ENCODE data around the gene SULT4A1. TPM values are rescaled to one million over a fixed set of nuclear protein-coding genes. Genes with fewer than 3 reads are reported as not detected.

SULT4A1 gene
- polyA plus RNA-seq, 3 donors = not detected

GRCh38 chr22:43844560-43845545 is 17.5 kb downstream of the SULT4A1 start:
- no peak overlapping the region for H3K27ac Mint-ChIP-seq
- H3K36me3 Mint-ChIP-seq = no peaks in the 10 kb centered on the region
- no peaks in the 10 kb centered on the region for H3K4me1 Mint-ChIP-seq
- no peak overlapping the region for H3K4me3 Mint-ChIP-seq
- no peak overlapping the region for H2AFZ ChIP-seq (ENCODE audit: insufficient read depth, low read depth, low read length, poor library complexity, severe bottlenecking)
- no peak for TF ChIP-seq CTCF (IDR thresholded peaks at IDR 0.05)
- 90% methylated on average over 29 of the region's 31 CpGs for WGBS (ENCODE audit: insufficient coverage)
- H3K9me3 ChIP-seq (replicated peaks in 1 of 2; ENCODE audit: control insufficient read depth in 1 of 2, insufficient read depth in 1 of 2, low read length in 2 of 2) = no peaks in the 10 kb centered on the region
- H3K27ac ChIP-seq (ENCODE audit: low read depth in 1 of 2, low read length in 2 of 2) = no peak overlapping the region
- no peak overlapping the region for H3K4me2 ChIP-seq (replicated peaks; ENCODE audit: extremely low read depth, low read length, poor library complexity, severe bottlenecking)
- H3K4me3 ChIP-seq (replicated peaks in 1 of 3; ENCODE audit: low read depth in 2 of 3, low read length in 3 of 3) = no peak overlapping the region
- no peak for DNase-seq
- no peaks in the 10 kb centered on the region for H3K4me1 ChIP-seq (ENCODE audit: control insufficient read depth in 1 of 2, insufficient read depth in 2 of 2, low read length in 2 of 2)
- H3K9me3 Mint-ChIP-seq = no peaks in the 10 kb centered on the region
- no peaks in the 10 kb centered on the region for H4K20me1 ChIP-seq (ENCODE audit: insufficient read depth, low read length)
- H3K79me2 ChIP-seq (ENCODE audit: insufficient read depth, low read length) = no peaks in the 10 kb centered on the region
- H3K9ac ChIP-seq (ENCODE audit: insufficient read depth, low read length, poor library complexity, severe bottlenecking) = no peak overlapping the region
- H3K27me3 ChIP-seq (ENCODE audit: control insufficient read depth in 2 of 2, insufficient read depth in 2 of 2, low read length in 2 of 2) = no peaks in the 10 kb centered on the region
- H3K27me3 Mint-ChIP-seq (ENCODE audit: low read depth in 3 of 3) = peaks cover 0 to 7% (median 2%) of the 10 kb centered on the region in 3 donors
- intact Hi-C loops (cut with micrococcal nuclease) = no loop called here
- no peaks in the 10 kb centered on the region for H3K36me3 ChIP-seq (replicated peaks in 1 of 2; ENCODE audit: control insufficient read depth in 1 of 2, insufficient read depth in 2 of 2, low read length in 2 of 2)

GRCh38 chr22:43843783-43844530 is 18.4 kb downstream of the SULT4A1 start:
- Histone ChIP-seq H3K36me3 (replicated peaks in 1 of 2; ENCODE audit: control insufficient read depth in 1 of 2, insufficient read depth in 2 of 2, low read length in 2 of 2) (no peaks in the 10 kb centered on the region), H3K27ac (ENCODE audit: low read depth in 1 of 2, low read length in 2 of 2) (no peak overlapping the region), H3K27me3 (ENCODE audit: control insufficient read depth in 2 of 2, insufficient read depth in 2 of 2, low read length in 2 of 2) (no peaks in the 10 kb centered on the region), H3K9me3 (replicated peaks in 1 of 2; ENCODE audit: control insufficient read depth in 1 of 2, insufficient read depth in 1 of 2, low read length in 2 of 2) (no peaks in the 10 kb centered on the region), H3K79me2 (ENCODE audit: insufficient read depth, low read length) (no peaks in the 10 kb centered on the region), H3K4me2 (replicated peaks; ENCODE audit: extremely low read depth, low read length, poor library complexity, severe bottlenecking) (no peak overlapping the region), H2AFZ (ENCODE audit: insufficient read depth, low read depth, low read length, poor library complexity, severe bottlenecking) (no peak overlapping the region), H4K20me1 (ENCODE audit: insufficient read depth, low read length) (no peaks in the 10 kb centered on the region), H3K4me1 (ENCODE audit: control insufficient read depth in 1 of 2, insufficient read depth in 2 of 2, low read length in 2 of 2) (no peaks in the 10 kb centered on the region), H3K4me3 (replicated peaks in 1 of 3; ENCODE audit: low read depth in 2 of 3, low read length in 3 of 3) (no peak overlapping the region), H3K9ac (ENCODE audit: insufficient read depth, low read length, poor library complexity, severe bottlenecking) (no peak overlapping the region)
- no peak for TF ChIP-seq CTCF (IDR thresholded peaks at IDR 0.05)
- Mint-ChIP-seq H3K36me3 (no peaks in the 10 kb centered on the region), H3K4me1 (no peaks in the 10 kb centered on the region), H3K27ac (no peak overlapping the region), H3K9me3 (no peaks in the 10 kb centered on the region), H3K27me3 (ENCODE audit: low read depth in 3 of 3) (peaks cover 0 to 7% (median 2%) of the 10 kb centered on the region in 3 donors), H3K4me3 (no peak overlapping the region)
- WGBS (ENCODE audit: insufficient coverage) = 92% methylated on average over 16 of the region's 21 CpGs
- no peak for DNase-seq
- intact Hi-C loops (cut with micrococcal nuclease) = no loop called here
